Caco-2 (cell line): ENCODE measurements around the gene ST6GALNAC2. TPM values are rescaled to one million over a fixed set of nuclear protein-coding genes. Genes with fewer than 3 reads are reported as not detected.
A peak's percentile ranks its signal among the peaks of the same experiment; 100 is the strongest.

Experiments
- BruUV-seq: library from RNA; stranded (reverse); fragments of 400-500 nt; replicated peaks from 2 replicates; lab custom pipeline; 2021; lab: Mats Ljungman, UMichigan
- CTCF ChIA-PET: fragments of 300-600 bp; sonication (Branson Sonifier 250); formaldehyde crosslinking; loops from one replicate; lab custom pipeline; 2022; ENCODE audit warnings: antibody characterized with exemption; lab: Charles Lee
- POLR2A ChIA-PET: fragments of 300-600 bp; sonication (Branson Sonifier 250); formaldehyde crosslinking; loops from one replicate; lab custom pipeline; 2022; ENCODE audit warnings: antibody characterized with exemption; lab: Charles Lee
- DNase-seq, 2 experiments: peaks; one replicate each; pipeline versions ENCODE4 v3.0.0 to v3.0.0-alpha.2; 2020 to 2022
- H3K27me3 ChIP-seq: replicated peaks from 2 replicates; pipeline ENCODE4 v1.6.0; 2011; ENCODE audit warnings: low read length; ENCODE audit not compliant: control insufficient read depth, insufficient read depth
- H3K36me3 ChIP-seq: 2 replicates; pipeline ENCODE4 v1.5.1; 2011; ENCODE audit warnings: low read length; ENCODE audit not compliant: control insufficient read depth, insufficient read depth
- H3K4me1 ChIP-seq: fragments of 250-450 bp; sonication (Bioruptor Pico); 2 replicates; pipeline ENCODE4 v1.5.1; 2020; ENCODE audit warnings: mild to moderate bottlenecking
- H3K4me3 ChIP-seq: 2 replicates; pipeline ENCODE4 v1.5.1; 2011; ENCODE audit warnings: low read depth, mild to moderate bottlenecking, control low read depth, low read length
- H3K9me3 ChIP-seq: fragments of 250-450 bp; sonication (Bioruptor Pico); 2 replicates; pipeline ENCODE4 v1.5.1; 2020; ENCODE audit warnings: mild to moderate bottlenecking, moderate library complexity
- H3K27ac Mint-ChIP-seq: one replicate; pipeline ENCODE4 v1.8.0; 2022; ENCODE audit warnings: mixed read lengths; ENCODE audit not compliant: unreplicated experiment
- H3K27me3 Mint-ChIP-seq: one replicate; pipeline ENCODE4 v1.8.0; 2022; ENCODE audit warnings: mixed read lengths; ENCODE audit not compliant: insufficient read depth, unreplicated experiment
- H3K36me3 Mint-ChIP-seq: one replicate; pipeline ENCODE4 v1.8.0; 2022; ENCODE audit warnings: mild to moderate bottlenecking, mixed read lengths; ENCODE audit not compliant: insufficient read depth, unreplicated experiment
- H3K4me1 Mint-ChIP-seq: one replicate; pipeline ENCODE4 v1.8.0; 2022; ENCODE audit warnings: low read depth, mixed read lengths; ENCODE audit not compliant: unreplicated experiment
- H3K4me3 Mint-ChIP-seq: one replicate; pipeline ENCODE4 v1.8.0; 2022; ENCODE audit warnings: mild to moderate bottlenecking, moderate library complexity, mixed read lengths; ENCODE audit not compliant: unreplicated experiment
- H3K9me3 Mint-ChIP-seq: one replicate; pipeline ENCODE4 v1.8.0; 2022; ENCODE audit warnings: mixed read lengths; ENCODE audit not compliant: unreplicated experiment
- intact Hi-C: fragments of 100-400 bp; cut with micrococcal nuclease; formaldehyde crosslinking; loops from one replicate; pipeline ENCODE4 v1.10.0; 2022; ENCODE audit not compliant: unreplicated experiment
- total RNA-seq: library from RNA; stranded (reverse); gene quantifications from 2 replicates; pipeline ENCODE4 v1.2.3, GENCODE V29; 2022
- TF ChIP-seq, protein P1 (sequence below), 2 experiments: fragments of 200-600 bp in 1 of 2; IDR thresholded peaks; 1 replicate in 1 of 2; 2 replicates in 1 of 2; pipeline versions ENCODE4 v1.5.1 to v1.8.0; 2011 to 2022; ENCODE audit warnings: antibody characterized with exemption in 1 of 2, control low read depth in 1 of 2, inconsistent platforms in 1 of 2, low read depth in 1 of 2, low read length in 1 of 2, mild to moderate bottlenecking in 1 of 2, moderate library complexity in 1 of 2; ENCODE audit not compliant: insufficient read depth in 1 of 2, severe bottlenecking in 1 of 2, unreplicated experiment in 1 of 2

ST6GALNAC2 gene
- total RNA-seq, 1 experiment from 2014 or later = 0.77 TPM

DNA sequence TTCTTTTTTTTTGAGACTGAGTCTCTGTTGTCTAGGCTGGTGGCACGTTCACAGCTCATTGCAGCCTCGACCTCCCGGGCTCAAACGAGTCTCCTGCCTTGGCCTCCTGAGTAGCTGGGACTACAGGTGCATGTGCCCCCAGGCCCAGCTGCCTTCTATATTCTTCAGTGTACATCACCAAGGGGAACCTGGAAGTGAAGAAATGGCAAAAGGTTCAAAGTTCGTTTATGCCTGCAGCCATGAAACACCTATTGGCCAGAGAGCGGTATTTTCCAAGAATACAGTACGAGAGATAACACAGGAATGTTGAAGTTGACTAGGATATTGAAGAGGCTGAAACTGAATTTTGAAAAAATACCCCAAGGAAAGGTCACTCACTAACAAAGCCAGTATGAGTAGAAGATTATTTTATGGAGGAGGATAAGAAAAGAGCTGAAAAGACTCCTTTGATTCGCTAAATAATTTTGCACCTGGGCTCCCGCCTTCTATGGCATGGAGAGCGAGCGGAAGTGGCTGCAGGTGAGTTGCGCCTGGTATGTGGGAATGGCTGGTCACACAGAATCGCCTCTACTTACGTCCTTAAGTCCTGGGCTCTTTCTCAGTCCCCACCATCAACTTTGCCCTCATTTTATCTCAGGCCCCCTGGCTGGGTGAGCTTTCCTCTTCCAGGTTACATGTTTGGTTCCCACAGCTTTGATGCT, 48.1 kb upstream of the ST6GALNAC2 start:
- ChIA-PET CTCF (interaction anchor here (0.6 to 1.3 kb wide), 5 partner anchors 9 to 210 kb away, joined by 3 to 6 read pairs (median 5); no protein-coding TSS in a partner anchor), POLR2A (interaction anchor here (0.5 to 1.1 kb wide), 3 partner anchors 38 to 182 kb away, joined by 3 to 4 read pairs (median 3); no protein-coding TSS in a partner anchor)
- no peaks in the 10 kb centered on the region for H3K36me3 ChIP-seq
- no peak overlapping the region for H3K4me3 ChIP-seq
- Mint-ChIP-seq H3K9me3 (no peaks in the 10 kb centered on the region), H3K27me3 (no peaks in the 10 kb centered on the region), H3K27ac (peak overlapping the region; percentile 81), H3K4me3 (peak overlapping the region; percentile 47), H3K36me3 (peaks cover 9% of the 10 kb centered on the region), H3K4me1 (peaks cover 46% of the 10 kb centered on the region)
- H3K4me1 ChIP-seq = peaks cover 61% of the 10 kb centered on the region
- TSS peak; percentile 91 for BruUV-seq
- intact Hi-C loops = loop anchor here (1.0 kb wide), 2 partner anchors 8 to 38 kb away; no protein-coding TSS in a partner anchor
- H3K27me3 ChIP-seq = no peaks in the 10 kb centered on the region
- TF ChIP-seq, protein P1, sequence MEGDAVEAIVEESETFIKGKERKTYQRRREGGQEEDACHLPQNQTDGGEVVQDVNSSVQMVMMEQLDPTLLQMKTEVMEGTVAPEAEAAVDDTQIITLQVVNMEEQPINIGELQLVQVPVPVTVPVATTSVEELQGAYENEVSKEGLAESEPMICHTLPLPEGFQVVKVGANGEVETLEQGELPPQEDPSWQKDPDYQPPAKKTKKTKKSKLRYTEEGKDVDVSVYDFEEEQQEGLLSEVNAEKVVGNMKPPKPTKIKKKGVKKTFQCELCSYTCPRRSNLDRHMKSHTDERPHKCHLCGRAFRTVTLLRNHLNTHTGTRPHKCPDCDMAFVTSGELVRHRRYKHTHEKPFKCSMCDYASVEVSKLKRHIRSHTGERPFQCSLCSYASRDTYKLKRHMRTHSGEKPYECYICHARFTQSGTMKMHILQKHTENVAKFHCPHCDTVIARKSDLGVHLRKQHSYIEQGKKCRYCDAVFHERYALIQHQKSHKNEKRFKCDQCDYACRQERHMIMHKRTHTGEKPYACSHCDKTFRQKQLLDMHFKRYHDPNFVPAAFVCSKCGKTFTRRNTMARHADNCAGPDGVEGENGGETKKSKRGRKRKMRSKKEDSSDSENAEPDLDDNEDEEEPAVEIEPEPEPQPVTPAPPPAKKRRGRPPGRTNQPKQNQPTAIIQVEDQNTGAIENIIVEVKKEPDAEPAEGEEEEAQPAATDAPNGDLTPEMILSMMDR (IDR thresholded peaks at IDR 0.05; ENCODE audit: insufficient read depth in 1 of 2, low read depth in 1 of 2, low read length in 1 of 2, severe bottlenecking in 1 of 2, unreplicated experiment in 1 of 2) = no peak
- H3K9me3 ChIP-seq = no peaks in the 10 kb centered on the region
- peak; percentile 82 to 84 for DNase-seq

DNA sequence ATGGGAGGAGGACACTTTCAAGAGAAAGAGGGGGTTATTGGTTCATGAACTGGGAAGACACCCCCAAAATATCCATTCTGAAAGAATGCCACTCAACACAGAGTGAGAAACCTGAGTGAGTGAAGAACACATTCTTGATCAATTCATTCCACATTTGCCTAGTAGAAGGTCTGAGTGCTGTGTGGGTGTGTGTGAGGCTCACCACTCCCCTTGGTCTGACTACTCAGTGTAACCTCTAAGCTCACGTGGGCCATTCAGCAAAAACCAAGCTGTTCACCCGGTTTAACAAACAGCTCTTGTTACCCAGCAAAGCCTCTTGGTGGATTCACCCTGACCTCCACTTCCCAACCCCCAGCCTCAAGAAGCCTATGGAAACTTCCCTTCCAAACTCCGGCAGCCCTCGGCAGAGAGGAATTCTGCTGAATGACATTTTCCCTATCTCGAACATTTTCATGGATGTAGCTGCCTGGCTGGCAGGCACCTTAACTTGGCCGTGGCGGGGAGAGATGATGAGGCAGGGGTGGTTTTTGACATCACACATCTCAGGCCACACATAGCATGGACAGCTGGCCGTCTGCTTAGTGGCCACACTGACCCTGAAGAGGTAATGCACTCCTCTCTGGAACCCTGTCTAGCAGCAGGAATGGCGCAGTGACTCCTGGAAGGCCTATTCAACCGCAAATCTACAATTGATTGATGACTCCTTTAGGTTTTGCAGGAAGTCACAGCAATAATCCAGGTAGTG, 46.3 kb upstream of the ST6GALNAC2 start:
- Histone ChIP-seq H3K4me3 (no peak overlapping the region), H3K27me3 (no peaks in the 10 kb centered on the region), H3K9me3 (no peaks in the 10 kb centered on the region), H3K4me1 (peaks cover 54% of the 10 kb centered on the region), H3K36me3 (no peaks in the 10 kb centered on the region)
- Mint-ChIP-seq H3K27ac (peak overlapping the region; percentile 70), H3K4me3 (no peak overlapping the region), H3K36me3 (peaks cover 9% of the 10 kb centered on the region), H3K9me3 (no peaks in the 10 kb centered on the region), H3K4me1 (peaks cover 36% of the 10 kb centered on the region), H3K27me3 (no peaks in the 10 kb centered on the region)
- TF ChIP-seq, protein P1 (IDR thresholded peaks at IDR 0.05; ENCODE audit: insufficient read depth in 1 of 2, low read depth in 1 of 2, low read length in 1 of 2, severe bottlenecking in 1 of 2, unreplicated experiment in 1 of 2) = no peak
- no peak for DNase-seq
- intact Hi-C loops = no loop called here
- POLR2A ChIA-PET = interaction anchor here (0.6 kb wide), 1 partner anchor 845 kb away, joined by 3 read pairs; no protein-coding TSS in a partner anchor
- CTCF ChIA-PET = interaction anchor here (0.5 to 1.0 kb wide), 2 partner anchors 74 to 174 kb away, joined by 3 read pairs; no protein-coding TSS in a partner anchor
- no TSS peak for BruUV-seq

DNA sequence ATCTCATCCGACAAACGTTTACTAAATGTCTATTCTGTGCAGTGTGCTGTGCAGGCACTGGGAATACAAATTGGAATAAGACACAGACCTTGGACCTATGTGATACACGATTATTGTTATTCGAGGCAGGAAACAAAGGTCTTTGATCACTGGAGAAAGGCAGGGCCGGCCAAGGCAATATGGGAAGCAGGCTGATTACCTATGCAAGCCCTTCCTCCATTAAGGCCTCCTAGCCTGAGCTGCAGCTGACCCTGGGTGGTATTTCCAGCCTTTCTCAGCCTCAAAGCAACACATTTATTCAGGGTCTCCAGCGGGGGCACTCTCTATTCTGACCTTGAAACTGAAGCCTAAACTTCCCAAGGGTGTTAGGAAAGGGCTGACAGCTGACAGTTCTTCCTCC, 44.5 kb upstream of the ST6GALNAC2 start:
- H3K4me3 ChIP-seq = no peak overlapping the region

More for the DNA sequence above, 44.5 kb upstream of the ST6GALNAC2 start:
- no peak for DNase-seq
- Histone ChIP-seq H3K27me3 (no peaks in the 10 kb centered on the region), H3K36me3 (no peaks in the 10 kb centered on the region), H3K9me3 (no peaks in the 10 kb centered on the region), H3K4me1 (peaks cover 38% of the 10 kb centered on the region)
- CTCF ChIA-PET = no interaction called here
- POLR2A ChIA-PET = no interaction called here
- intact Hi-C loops = no loop called here
- peaks cover 9% of the 10 kb centered on the region for H3K36me3 Mint-ChIP-seq
- peaks cover 33% of the 10 kb centered on the region for H3K4me1 Mint-ChIP-seq
- H3K27ac Mint-ChIP-seq = no peak overlapping the region
- BruUV-seq = no TSS peak
- TF ChIP-seq, protein P1 (IDR thresholded peaks at IDR 0.05; ENCODE audit: insufficient read depth in 1 of 2, low read depth in 1 of 2, low read length in 1 of 2, severe bottlenecking in 1 of 2, unreplicated experiment in 1 of 2) = no peak
- no peaks in the 10 kb centered on the region for H3K27me3 Mint-ChIP-seq
- H3K9me3 Mint-ChIP-seq = no peaks in the 10 kb centered on the region
- no peak overlapping the region for H3K4me3 Mint-ChIP-seq
